HG03432 (cell line): Measurements from ENCODE around the gene RERE.
A peak's percentile ranks its signal among the peaks of the same experiment; 100 is the strongest.

Experiments used
- ATAC-seq: cut with Tn5 transposase; IDR thresholded peaks from one replicate; pipeline ENCODE4 v1.9.1; 2021; ENCODE audit warnings: mild to moderate bottlenecking, moderate library complexity; ENCODE audit not compliant: unreplicated experiment

Gene RERE

GRCh38 chr1:8671306-8671917 lies 146.0 kb downstream of the RERE start:
- no peak for ATAC-seq

GRCh38 chr1:8670371-8670818 lies 147.0 kb downstream of the RERE start:
- no peak for ATAC-seq

GRCh38 chr1:8669606-8670335 lies 147.7 kb downstream of the RERE start:
- ATAC-seq = no peak

- no peak for ATAC-seq
Observed at GRCh38 chr1:8667869-8668594, 149.4 kb downstream of the RERE start.

GRCh38 chr1:8666389-8667167 lies 150.9 kb downstream of the RERE start:
- ATAC-seq = no peak

- no peak for ATAC-seq
Observed at GRCh38 chr1:8665833-8666232, 151.6 kb downstream of the RERE start.

- no peak for ATAC-seq
Observed at GRCh38 chr1:8664887-8665286, 152.6 kb downstream of the RERE start.

- peak; percentile 56 for ATAC-seq
Observed at GRCh38 chr1:8663915-8664329, 153.5 kb downstream of the RERE start.

GRCh38 chr1:8663090-8663802 lies 154.2 kb downstream of the RERE start:
- no peak for ATAC-seq

GRCh38 chr1:8662380-8663072 lies 154.9 kb downstream of the RERE start:
- no peak for ATAC-seq

- peak; percentile 26 for ATAC-seq
Observed at GRCh38 chr1:8661185-8662110, 156.0 kb downstream of the RERE start.

GRCh38 chr1:8660411-8660828 lies 157.0 kb downstream of the RERE start:
- ATAC-seq = peak; percentile 29

GRCh38 chr1:8659593-8659992 lies 157.8 kb downstream of the RERE start:
- ATAC-seq = no peak

- no peak for ATAC-seq
Observed at GRCh38 chr1:8653878-8654277, 163.6 kb downstream of the RERE start.

- ATAC-seq = no peak
Observed at GRCh38 chr1:8652467-8653046, 164.9 kb downstream of the RERE start.

- ATAC-seq = no peak
Observed at GRCh38 chr1:8651962-8652361, 165.5 kb downstream of the RERE start.

GRCh38 chr1:8651236-8651890 lies 166.1 kb downstream of the RERE start:
- no peak for ATAC-seq

- ATAC-seq = no peak
Observed at GRCh38 chr1:8649875-8650274, 167.6 kb downstream of the RERE start.
